ENCODE measurements around the gene ABCA9.

Gene ABCA9

DNA sequence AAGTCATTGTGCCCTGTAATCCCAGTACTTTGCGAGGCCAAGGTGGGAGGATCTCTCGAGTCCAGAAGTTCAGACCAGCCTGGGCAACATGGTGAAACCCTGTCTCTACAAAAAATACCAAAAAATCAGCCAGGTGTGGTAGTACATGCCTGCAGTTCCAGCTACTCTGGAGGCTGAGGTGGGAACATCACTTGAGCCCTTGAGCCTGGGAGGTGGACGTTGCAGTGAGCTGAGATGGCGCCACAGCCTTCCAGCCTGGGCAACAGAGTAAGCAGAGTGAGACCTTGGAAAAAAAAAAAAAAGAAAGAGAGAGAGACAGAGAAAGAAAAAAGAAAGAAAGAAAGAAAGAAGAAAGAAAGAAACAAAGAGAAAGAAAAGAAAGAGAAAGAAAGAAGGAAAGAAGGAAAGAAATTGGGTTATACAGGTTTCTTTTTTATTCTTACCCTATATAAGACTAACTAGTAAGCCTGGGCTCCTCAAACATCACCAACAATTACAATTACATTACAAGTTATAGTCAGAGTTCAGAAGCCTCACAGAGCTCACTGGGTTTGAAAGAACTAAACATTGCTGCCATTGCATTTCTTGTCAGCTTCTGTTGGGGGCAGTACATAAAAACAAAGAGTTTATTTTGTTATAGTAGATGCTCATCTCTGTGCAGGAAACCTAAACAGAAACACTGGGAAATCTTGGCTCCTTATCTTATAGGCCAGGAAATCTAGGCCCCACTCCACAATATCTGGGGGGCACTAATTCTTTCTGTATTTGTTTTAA lies 6.7 kb upstream of the ABCA9 start:
- no peak for DNase-seq

DNA sequence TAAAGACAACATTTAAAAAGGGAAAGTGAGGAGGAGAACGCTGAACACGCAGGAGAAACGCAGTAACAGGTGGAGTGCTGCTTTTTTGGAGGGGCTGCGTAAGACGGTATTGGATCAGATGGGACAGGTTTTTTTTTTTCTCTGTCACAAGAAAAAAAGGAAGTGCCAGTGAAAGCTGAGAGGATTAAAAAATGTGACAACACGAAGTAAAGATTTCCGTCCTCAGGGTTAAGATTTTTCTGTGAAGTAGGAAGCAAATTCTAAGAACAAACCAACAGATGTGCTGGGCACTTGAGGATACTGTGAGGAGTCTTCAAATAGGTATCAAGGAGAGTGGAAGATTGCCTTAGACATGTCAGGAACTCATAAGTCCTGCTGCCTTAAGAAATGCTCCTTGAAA lies 5.8 kb upstream of the ABCA9 start:
- no peak for DNase-seq

DNA sequence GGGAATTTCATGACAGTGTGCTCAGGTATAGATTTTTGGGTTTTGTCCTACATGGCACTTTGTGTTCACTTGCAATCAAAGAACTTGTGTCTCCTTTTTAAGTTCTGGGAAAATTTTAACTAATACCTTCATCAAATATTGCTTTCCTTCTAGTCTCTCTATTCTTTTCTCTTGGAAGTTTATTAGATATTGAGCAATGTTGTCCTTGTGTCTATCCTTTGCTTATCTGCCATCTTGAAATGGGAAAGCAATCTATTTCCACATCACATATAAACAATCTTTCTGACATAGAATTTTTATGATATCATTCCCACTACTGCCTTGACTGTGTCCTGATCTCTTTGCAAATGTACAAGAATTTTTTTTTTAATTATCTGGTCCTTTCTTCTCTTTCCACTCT lies 4.4 kb upstream of the ABCA9 start:
- no peak for DNase-seq

DNA sequence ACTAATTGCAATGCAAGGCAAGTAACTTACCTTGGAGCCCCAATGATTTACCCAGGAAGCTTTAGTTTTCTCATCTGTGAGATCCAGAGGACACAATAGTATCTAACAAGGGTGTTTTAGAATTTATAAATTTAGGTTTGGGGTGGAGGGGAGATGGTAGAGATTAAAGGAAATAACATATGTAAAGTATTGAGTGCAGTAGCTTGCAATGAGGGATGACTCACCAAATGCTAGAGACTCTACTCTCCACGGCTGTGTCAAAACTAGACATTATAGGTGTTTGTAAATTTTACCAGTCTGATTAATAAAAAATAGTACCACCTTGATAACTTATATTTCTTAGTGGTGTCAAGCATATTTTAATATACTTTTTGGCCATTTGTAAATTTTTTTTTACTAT lies 3.7 kb upstream of the ABCA9 start:
- DNase-seq, result no peak

DNA sequence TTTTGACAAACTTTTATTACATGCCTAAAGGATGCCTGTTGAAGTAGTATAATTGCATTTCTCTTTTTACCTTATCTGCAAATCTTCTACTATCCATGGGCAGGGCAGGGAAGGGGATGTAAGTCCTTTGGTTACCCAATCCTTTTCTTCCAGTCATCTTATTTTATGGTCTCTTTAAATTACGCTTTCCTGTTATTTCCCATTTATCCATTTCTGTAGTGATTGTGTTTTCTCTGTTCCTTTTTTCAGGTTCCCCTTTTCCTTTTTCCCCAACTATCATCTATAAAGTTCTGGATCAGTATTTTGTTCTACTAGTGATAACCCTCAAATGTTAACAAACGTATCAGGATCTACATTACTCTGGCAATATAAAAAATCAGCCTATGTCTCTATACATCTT lies 3.3 kb upstream of the ABCA9 start:
- no peak for DNase-seq

DNA sequence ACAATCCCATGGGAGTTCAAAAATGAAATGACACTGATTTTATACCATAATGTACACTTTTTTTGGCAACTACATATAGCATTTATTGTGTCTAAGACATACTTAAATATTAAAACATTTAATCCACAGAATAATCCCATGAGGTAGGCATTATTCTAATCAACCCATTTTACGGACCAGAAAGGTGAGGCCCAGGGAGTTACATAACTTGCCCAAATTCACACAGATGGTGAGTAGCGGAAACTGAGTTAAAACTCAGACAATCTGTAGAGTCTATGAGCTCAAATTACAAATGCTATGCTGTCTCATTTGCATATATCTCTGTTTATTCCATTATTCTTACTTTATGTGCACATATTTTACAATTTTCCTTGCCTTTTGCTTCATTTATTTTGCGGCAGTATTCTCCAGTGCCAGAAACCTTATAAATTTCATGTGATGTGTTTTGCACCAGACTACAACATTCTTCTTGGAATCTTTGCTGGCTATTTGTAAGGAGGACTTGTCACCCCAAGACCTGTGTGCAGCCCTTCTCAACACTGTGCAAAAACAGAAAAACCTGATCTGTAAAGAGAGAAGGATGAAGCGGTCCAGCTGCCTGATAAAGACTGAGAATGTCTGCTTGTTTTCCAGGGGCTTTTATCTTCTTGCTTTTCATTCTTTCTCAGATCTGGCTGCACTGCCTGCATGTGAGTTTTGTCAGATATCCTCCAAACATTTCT lies 2.3 kb upstream of the ABCA9 start:
- no peak for DNase-seq

DNA sequence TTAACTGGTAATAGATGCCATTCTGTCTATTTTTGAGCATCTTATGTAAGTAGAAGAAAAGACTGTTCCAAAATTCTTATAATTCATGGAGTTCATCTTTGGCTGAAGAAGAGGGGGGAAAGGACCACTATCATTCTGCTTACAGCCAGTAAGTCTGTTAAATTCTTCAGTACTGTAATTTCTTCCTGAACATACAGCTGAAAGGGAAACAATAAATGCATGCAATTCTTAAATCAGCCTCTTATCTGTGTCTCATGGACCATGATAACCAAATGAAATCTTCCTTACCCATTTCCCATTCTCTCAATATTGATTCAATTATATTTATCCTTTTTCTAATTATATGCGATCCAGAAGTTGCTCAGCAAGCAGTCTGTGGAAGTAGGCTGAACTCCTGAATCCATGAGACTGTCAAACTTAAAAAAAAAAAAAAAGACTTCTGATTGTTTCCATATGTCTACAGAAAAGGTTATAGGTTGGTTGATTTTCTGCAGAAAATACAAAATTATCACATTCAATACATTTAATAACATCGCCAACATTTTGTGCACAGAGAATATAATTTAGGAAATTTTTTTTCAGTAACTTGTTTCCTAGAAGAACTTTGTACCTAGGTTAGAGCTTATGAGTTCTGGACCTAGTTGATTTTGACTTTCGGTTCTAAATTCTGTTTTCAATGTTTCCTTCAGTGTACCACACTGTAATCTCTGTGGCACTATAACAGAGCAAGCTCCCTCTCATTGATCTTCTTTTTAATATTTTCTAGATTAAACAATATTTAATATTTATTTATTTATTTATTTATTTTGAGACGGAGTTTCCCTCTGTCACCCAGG lies 1.2 kb upstream of the ABCA9 start:
- DNase-seq, result no peak

GRCh38 chr17:69059458-69060175 lies 1.1 kb downstream of the ABCA9 start:
- DNase-seq, result no peak

- no peak for DNase-seq
Observed at GRCh38 chr17:69058165-69058564, 2.6 kb downstream of the ABCA9 start.

DNA sequence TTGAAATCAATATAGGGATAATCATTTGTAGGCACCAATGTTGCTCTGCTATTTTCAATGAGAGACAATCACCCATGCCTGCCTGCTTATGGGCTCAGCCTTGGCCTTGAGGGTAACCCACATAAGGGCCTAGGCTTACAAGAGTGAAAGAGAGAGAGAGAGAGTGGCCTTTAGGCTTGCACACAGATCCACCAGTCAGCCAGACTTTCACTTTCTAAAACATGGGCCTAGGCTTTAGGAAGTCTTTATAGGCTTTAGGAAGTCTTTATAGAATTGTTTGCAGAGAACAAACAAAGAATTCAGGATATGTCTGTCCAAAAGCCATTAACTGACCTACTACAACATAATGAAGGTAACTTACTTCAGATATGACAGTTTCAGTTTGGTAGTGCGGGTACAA lies 3.4 kb downstream of the ABCA9 start:
- DNase-seq, result no peak

DNA sequence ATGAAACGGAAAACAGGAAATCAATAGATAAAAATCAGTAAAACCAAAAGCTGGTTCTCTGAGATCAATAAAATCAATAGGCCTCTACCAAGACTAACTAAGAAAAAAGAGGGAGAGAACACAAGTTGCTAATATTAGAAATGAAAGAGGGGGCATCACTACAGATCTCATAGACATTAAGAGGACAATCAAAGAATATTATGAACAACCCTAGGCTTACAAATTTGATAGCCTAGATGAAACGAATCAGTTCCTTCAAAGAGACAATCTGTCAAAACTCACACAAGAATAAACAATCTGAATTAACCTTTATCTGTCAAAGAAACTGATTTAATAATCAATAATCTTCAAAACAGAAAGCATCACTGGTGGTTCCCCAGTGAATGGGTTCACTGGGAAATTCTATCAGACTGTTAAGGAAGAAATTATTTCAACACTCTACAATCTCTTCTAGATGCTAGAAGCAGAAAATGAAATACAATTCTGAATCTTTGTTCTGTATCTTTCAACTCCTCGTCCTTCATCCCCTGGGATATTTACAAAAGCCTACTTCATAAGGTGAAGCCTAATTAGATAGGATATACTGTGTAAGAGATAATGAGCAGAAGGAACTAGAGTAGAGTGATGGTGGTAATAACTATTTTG lies 4.4 kb downstream of the ABCA9 start:
- no peak for DNase-seq

DNA sequence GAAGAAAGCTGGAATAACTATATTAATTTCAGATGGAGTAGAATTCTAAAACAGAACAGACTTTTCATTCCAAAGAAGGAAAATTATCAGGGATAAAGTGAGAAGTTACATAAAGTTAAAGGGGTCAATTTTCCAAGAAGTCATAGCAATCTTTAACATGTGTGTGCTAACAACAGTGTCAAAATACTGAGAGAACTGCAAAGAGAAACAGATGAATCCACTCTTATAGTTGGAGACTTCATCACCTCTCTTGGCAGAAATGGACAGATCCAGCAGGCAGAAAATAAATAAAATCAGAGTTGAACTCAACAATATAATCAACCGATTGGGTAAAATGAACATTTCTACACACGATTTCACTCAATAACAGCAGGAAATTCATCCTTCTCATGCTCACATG lies 5.4 kb downstream of the ABCA9 start:
- DNase-seq, result no peak

GRCh38 chr17:69050999-69051775 lies 9.5 kb downstream of the ABCA9 start:
- DNase-seq, result no peak

DNA sequence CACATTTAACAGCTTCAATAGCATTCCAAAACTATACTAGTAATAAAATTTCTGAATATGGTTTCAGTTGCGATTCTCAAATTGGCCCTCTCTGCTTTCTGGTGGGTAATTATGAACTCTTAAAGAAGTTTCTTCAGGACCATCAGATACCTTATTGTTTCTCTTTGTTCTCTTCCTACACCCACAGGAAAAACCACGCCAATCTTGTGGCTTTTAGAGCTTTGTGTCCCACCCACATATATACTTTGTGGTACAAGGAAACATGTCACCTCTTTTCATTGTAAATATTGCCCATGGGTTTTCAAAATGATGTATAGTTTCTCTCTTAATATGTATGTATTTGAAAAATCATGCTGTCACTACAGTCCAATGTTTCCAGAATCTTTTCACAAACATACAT lies 12.1 kb downstream of the ABCA9 start:
- DNase-seq, result no peak

- no peak for DNase-seq
Observed at GRCh38 chr17:69047368-69048263, 13.1 kb downstream of the ABCA9 start.

DNA sequence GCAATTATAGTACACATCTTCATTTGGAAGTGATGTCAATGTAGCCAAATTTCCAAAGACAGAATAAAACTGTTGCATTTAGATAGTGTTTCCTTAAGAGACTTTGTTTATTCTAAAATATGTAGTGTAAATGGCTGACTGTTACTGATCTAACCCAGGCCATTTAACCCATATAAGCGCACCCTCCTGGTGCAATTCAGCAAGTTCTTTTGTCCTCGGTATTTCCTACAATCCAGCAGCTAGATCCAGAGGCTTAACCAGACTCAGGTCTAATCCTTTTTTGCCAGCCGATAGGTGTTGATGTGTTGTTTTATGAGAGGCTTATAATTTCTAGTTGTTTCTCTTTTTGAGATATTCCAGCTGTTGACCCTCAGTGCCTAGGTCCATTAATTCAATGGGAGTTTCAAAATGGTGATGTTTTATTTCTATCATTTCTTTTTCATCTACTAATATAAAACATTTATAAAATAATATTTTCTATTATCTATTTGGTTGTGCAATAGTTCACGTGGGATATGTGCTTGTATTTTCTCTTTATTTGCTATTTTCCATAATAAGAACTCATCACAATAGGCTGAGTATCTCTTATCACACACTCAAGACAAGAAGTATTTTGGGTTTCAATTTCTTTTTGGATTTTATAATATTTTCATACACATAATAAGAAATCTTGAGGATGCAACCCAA lies 14.5 kb downstream of the ABCA9 start:
- DNase-seq, result no peak

- no peak for DNase-seq
Observed at GRCh38 chr17:69045646-69046045, 15.1 kb downstream of the ABCA9 start.

DNA sequence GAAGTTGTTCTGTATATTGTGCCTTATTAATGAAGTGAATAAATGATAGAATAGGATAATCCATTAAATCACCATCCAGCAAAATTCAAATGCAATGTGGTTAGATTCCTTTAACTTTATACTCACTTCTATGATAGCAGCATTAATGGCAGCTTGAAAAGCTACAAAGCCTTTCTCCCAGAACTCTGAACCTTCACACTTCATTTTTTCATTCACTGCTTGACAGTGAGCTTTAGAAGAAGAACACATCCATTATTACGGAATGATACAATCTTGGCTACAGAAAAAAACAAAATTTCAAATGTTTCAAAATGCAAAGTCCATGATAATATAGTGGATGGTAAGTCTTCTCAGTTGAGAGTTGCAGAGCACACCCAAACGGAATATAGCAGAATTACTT lies 16.4 kb downstream of the ABCA9 start:
- DNase-seq, result no peak

DNA sequence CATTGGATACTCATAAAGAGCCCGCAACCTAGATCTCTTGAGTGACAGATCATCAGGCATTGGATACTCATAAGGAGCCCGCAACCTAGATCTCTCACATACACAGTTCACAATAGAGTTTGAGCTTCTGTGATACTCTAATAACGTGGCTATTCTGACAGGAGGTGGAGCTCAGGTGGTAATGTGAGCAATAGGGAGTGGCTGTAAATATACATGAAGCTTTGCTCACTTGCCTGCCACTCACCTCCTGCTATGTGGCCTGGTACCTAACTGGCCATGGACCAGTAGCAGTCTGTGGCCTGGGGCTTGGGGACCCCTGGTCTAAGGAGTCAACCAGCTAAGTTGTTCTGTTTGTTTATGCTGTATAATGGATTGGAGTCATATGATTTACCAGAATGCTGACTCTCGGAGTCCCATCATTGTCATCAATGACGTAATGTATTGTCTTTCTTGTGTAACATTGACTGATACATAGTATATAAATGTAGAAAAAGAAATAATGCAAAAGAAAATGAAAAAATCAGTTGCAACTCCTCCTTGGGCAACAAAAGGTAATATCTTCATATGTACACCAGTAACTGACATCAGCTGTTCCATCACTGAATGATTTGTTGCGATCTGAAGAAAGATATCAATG lies 17.5 kb downstream of the ABCA9 start:
- no peak for DNase-seq

- DNase-seq, result no peak
Observed at GRCh38 chr17:69042308-69042707, 18.4 kb downstream of the ABCA9 start.

All from NCI-H526 treated with DMSO at 0.1 percent for 48 hours (cell line).